ENCODE data around the gene UBE2U.
"Not testable (repeated sequence)": the region's sequence is repeated elsewhere in the genome, so short reads cannot be mapped to it uniquely, and the experiment has no call there.

UBE2U gene

DNA sequence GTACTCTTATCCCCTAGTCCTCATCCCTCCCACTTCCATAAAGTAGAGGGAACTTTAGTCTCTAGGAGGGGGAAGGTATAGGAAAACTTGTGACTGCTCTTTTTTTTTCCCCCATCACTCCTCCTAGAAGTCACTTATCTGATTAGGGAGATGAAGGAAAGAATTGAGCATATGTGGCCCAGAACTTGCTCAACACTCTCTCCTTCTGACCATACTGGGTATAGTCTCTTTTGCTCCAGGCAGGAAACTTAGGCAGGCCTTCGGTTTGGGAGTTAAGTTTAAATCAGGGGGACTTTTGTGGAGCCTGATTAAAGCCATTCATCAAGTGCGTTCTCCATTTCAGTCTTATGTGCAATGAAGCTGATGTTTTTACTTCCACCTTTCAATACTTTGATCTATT lies 5.8 kb downstream of the UBE2U start:
- no peak overlapping the region for H3K27ac ChIP-seq (ENCODE audit: low read depth, low read length)
- no peaks in the 10 kb centered on the region for H3K4me1 ChIP-seq (ENCODE audit: control insufficient read depth in 5 of 5, insufficient read depth in 5 of 5, low read length in 5 of 5)
- no peak overlapping the region for H3K4me3 ChIP-seq (ENCODE audit: low read depth in 1 of 5, low read length in 5 of 5)
- H3K9ac ChIP-seq (ENCODE audit: low read length in 5 of 5): no peak overlapping the region
- H3K27me3 ChIP-seq (ENCODE audit: control insufficient read depth in 5 of 5, insufficient read depth in 4 of 5, low read length in 5 of 5): no peaks in the 10 kb centered on the region
- H3K9me3 ChIP-seq (ENCODE audit: control insufficient read depth in 5 of 5, low read length in 5 of 5): no peaks in the 10 kb centered on the region
- H3K36me3 ChIP-seq (ENCODE audit: control insufficient read depth in 5 of 5, insufficient read depth in 5 of 5, low read length in 5 of 5): no peaks in the 10 kb centered on the region

DNA sequence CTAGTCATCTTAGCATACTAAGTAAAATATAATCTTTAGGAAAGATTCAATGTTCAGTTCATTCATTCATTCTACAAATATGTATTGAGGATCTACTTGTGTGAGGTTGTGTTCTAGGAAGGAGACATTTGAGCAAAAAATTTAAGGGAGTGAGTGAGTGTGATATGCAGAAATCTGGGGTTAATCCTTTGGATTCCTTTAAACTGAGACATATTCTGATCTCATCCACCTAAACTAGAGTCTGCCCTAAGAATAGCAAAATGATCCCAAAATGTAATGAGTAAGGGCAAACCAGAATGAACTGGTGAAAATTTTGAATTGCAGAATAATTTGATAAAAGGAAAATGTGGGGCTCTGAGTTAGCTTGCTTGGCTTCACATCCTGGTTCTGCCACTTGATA lies 8.6 kb downstream of the UBE2U start:
- Histone ChIP-seq H3K9ac (ENCODE audit: low read length in 5 of 5) (no peak overlapping the region), H3K27ac (ENCODE audit: low read depth, low read length) (no peak overlapping the region), H3K4me1 (ENCODE audit: control insufficient read depth in 5 of 5, insufficient read depth in 5 of 5, low read length in 5 of 5) (no peaks in the 10 kb centered on the region), H3K4me3 (ENCODE audit: low read depth in 1 of 5, low read length in 5 of 5) (no peak overlapping the region), H3K36me3 (ENCODE audit: control insufficient read depth in 5 of 5, insufficient read depth in 5 of 5, low read length in 5 of 5) (no peaks in the 10 kb centered on the region), H3K27me3 (ENCODE audit: control insufficient read depth in 5 of 5, insufficient read depth in 4 of 5, low read length in 5 of 5) (no peaks in the 10 kb centered on the region), H3K9me3 (ENCODE audit: control insufficient read depth in 5 of 5, low read length in 5 of 5) (no peaks in the 10 kb centered on the region)

DNA sequence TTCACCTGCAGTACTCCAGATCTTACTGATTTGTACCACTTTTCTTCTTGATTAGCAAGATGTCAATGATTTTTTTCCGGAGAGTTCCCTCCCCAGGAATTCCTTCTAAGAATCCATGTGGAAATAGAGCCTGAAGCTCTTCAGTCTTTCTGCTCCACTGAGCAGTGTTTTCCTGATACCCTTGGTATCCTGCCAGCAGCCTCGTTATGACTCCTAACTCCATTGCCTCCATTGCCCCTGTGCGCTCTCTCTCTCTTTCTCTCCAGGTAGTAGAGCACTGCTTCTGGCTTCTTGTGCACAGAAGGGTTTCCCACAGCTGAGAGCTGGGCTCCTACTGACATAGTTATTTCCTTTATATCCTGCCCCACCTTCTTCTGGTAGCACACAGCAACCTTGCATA lies 12.2 kb downstream of the UBE2U start:
- Histone ChIP-seq H3K4me3 (ENCODE audit: low read depth in 1 of 5, low read length in 5 of 5) (no peak overlapping the region), H3K27ac (ENCODE audit: low read depth, low read length) (no peak overlapping the region), H3K4me1 (ENCODE audit: control insufficient read depth in 5 of 5, insufficient read depth in 5 of 5, low read length in 5 of 5) (no peaks in the 10 kb centered on the region), H3K36me3 (ENCODE audit: control insufficient read depth in 5 of 5, insufficient read depth in 5 of 5, low read length in 5 of 5) (no peaks in the 10 kb centered on the region), H3K27me3 (ENCODE audit: control insufficient read depth in 5 of 5, insufficient read depth in 4 of 5, low read length in 5 of 5) (no peaks in the 10 kb centered on the region), H3K9ac (ENCODE audit: low read length in 5 of 5) (no peak overlapping the region), H3K9me3 (ENCODE audit: control insufficient read depth in 5 of 5, low read length in 5 of 5) (no peaks in the 10 kb centered on the region)

DNA sequence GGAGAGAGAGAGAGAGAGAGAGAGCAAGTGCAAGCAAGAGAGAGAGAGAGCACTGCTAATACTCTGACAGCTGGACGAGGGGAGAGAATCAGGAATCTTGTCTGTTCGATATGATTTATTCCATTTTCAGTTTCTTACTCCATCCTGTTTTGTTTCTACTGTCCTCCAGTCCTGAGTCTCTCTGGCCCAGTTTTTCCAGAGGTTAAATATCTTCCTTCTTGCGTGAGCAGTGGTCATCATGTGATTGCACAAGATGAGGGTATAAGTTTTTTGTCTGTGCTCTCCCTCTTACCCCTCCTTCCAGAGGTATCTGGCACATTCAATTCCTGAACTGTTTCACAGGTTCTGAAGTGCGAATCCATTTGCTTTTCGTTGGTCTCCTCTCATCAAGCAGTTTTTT lies 16.8 kb downstream of the UBE2U start:
- Histone ChIP-seq H3K27ac (ENCODE audit: low read depth, low read length) (no peak overlapping the region), H3K4me3 (ENCODE audit: low read depth in 1 of 5, low read length in 5 of 5) (no peak overlapping the region), H3K9me3 (ENCODE audit: control insufficient read depth in 5 of 5, low read length in 5 of 5) (no peaks in the 10 kb centered on the region), H3K27me3 (ENCODE audit: control insufficient read depth in 5 of 5, insufficient read depth in 4 of 5, low read length in 5 of 5) (no peaks in the 10 kb centered on the region), H3K9ac (ENCODE audit: low read length in 5 of 5) (no peak overlapping the region), H3K4me1 (ENCODE audit: control insufficient read depth in 5 of 5, insufficient read depth in 5 of 5, low read length in 5 of 5) (no peaks in the 10 kb centered on the region), H3K36me3 (ENCODE audit: control insufficient read depth in 5 of 5, insufficient read depth in 5 of 5, low read length in 5 of 5) (no peaks in the 10 kb centered on the region)

DNA sequence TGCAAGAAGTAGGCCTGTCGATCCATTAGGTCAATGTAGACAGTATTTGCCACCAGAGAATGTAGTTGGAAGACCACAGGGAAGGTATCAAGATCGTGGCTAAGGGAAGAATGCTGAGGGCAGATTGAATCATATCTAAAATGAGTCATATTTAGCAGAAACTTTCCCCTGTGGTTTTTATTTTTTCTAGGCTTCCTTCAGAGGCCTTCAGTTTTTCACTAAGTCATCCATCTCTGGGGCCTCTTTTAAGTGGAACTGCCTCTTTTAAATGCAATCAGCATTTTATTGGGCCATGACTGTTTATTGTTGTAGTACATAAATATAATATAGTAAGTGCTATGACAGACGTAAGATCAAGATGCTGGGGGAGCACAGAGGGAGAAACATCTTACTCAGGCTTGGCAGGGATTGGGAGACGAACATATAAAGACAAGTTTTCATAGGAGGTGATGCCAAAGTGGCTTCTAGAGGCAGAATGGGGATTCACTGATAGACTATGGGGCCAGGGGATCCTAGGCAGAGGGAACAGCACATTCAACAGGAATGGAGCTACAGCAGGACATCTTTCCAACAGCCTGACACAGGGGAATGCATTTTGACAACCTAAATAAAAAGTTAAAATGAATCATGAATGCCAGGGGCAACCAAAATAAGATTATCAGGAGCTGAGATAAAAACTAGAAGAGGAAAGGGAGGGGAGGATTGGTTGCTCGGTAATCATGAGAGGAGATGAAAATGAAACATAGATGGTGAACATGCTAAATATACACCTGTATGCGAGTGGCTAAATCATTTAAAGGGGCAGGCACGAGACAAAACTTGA lies 20.1 kb downstream of the UBE2U start:
- no peak overlapping the region for H3K9ac ChIP-seq (ENCODE audit: low read length in 5 of 5)
- H3K36me3 ChIP-seq (ENCODE audit: control insufficient read depth in 5 of 5, insufficient read depth in 5 of 5, low read length in 5 of 5): no peaks in the 10 kb centered on the region
- H3K4me3 ChIP-seq (ENCODE audit: low read depth in 1 of 5, low read length in 5 of 5): no peak overlapping the region
- no peak overlapping the region for H3K27ac ChIP-seq (ENCODE audit: low read depth, low read length)
- H3K27me3 ChIP-seq (ENCODE audit: control insufficient read depth in 5 of 5, insufficient read depth in 4 of 5, low read length in 5 of 5): no peaks in the 10 kb centered on the region
- no peaks in the 10 kb centered on the region for H3K9me3 ChIP-seq (ENCODE audit: control insufficient read depth in 5 of 5, low read length in 5 of 5)
- no peaks in the 10 kb centered on the region for H3K4me1 ChIP-seq (ENCODE audit: control insufficient read depth in 5 of 5, insufficient read depth in 5 of 5, low read length in 5 of 5)

DNA sequence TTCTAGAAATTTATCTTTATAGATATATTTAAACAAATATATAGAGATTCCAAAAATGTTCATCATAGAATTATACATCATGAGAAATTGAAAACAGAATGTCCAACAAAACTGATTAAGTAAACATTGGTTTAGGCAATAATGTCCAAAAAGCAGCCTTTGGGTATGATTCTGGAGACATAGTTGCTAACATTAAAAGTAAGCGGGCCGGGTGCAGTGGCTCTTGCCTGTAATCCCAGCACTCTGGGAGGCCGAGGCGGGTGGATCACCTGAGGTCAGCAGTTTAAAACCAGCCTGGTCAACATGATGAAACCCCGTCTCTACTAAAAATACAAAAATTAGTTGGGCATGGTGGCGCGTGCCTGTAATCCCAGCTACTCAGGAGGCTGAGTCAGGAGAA lies 20.8 kb downstream of the UBE2U start:
- H3K36me3 ChIP-seq (ENCODE audit: control insufficient read depth in 5 of 5, insufficient read depth in 5 of 5, low read length in 5 of 5); H3K4me3 ChIP-seq (ENCODE audit: low read depth in 1 of 5, low read length in 5 of 5); H3K9ac ChIP-seq (ENCODE audit: low read length in 5 of 5); H3K27ac ChIP-seq (ENCODE audit: low read depth, low read length); H3K27me3 ChIP-seq (ENCODE audit: control insufficient read depth in 5 of 5, insufficient read depth in 4 of 5, low read length in 5 of 5); H3K9me3 ChIP-seq (ENCODE audit: control insufficient read depth in 5 of 5, low read length in 5 of 5); H3K4me1 ChIP-seq (ENCODE audit: control insufficient read depth in 5 of 5, insufficient read depth in 5 of 5, low read length in 5 of 5): not testable (repeated sequence)

DNA sequence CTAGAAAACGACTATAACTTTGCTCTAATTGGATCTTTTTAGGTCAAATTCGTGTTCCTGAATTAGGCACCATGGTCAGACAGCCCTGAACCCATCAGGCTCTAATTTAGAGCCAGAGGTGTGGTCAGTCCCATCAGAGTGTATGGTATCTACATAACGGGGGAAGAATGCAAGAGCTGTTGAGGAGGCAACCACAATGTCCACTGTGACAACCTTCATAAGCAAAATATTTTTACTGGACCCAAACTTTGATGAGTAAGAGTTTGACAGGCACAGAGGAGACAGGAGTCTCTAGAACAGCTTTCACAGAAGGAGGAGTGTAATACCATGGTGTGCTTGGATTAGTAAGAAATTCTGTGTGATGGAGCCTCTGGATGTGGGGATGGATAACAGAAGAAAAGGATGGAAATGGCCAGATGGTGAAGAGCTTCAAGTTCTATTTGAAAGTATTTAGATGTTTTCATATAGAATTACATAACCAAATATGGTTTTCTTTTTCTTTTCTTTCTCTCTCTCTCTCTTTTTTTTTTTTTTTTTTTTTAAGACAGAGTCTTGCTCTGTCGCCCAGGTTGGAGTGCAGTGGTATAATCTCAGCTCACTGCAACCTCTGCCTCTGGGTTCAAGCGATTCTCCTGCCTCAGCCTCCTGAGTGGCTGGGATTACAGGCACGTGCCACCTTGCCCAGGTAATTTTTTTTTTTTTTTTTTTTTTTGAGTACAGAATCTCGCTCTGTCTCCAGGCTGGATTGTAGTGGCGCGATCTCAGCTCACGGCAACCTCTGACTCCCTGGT lies 24.9 kb downstream of the UBE2U start:
- Histone ChIP-seq H3K27ac (ENCODE audit: low read depth, low read length) (no peak overlapping the region), H3K27me3 (ENCODE audit: control insufficient read depth in 5 of 5, insufficient read depth in 4 of 5, low read length in 5 of 5) (no peaks in the 10 kb centered on the region)

DNA sequence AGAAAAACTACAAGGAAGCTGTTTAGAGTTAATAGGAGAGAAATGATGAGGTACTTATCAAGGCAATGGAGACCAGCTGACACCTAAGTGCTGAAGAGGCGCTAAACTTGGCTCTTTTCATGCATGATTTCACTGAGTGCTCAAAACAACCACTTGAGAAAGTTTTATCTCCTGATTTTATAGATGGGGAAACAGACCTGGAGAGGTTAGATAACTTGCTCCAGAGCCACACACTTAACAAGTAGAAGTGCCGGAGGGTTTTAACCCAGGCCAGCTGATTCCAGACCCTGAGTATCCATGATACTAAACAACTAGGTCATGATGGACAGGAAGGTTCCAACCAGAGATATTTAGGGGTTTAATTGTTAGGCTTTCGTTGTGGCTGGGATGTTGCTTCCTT lies 25.9 kb downstream of the UBE2U start:
- Histone ChIP-seq H3K9me3 (ENCODE audit: control insufficient read depth in 5 of 5, low read length in 5 of 5) (no peaks in the 10 kb centered on the region), H3K9ac (ENCODE audit: low read length in 5 of 5) (no peak overlapping the region), H3K36me3 (ENCODE audit: control insufficient read depth in 5 of 5, insufficient read depth in 5 of 5, low read length in 5 of 5) (no peaks in the 10 kb centered on the region), H3K4me1 (ENCODE audit: control insufficient read depth in 5 of 5, insufficient read depth in 5 of 5, low read length in 5 of 5) (no peaks in the 10 kb centered on the region), H3K27ac (ENCODE audit: low read depth, low read length) (no peak overlapping the region), H3K4me3 (ENCODE audit: low read depth in 1 of 5, low read length in 5 of 5) (no peak overlapping the region), H3K27me3 (ENCODE audit: control insufficient read depth in 5 of 5, insufficient read depth in 4 of 5, low read length in 5 of 5) (no peaks in the 10 kb centered on the region)

More for the DNA sequence above, 24.9 kb downstream of the UBE2U start:
- Histone ChIP-seq H3K9me3 (ENCODE audit: control insufficient read depth in 5 of 5, low read length in 5 of 5) (no peaks in the 10 kb centered on the region), H3K9ac (ENCODE audit: low read length in 5 of 5) (no peak overlapping the region), H3K4me1 (ENCODE audit: control insufficient read depth in 5 of 5, insufficient read depth in 5 of 5, low read length in 5 of 5) (no peaks in the 10 kb centered on the region), H3K36me3 (ENCODE audit: control insufficient read depth in 5 of 5, insufficient read depth in 5 of 5, low read length in 5 of 5) (no peaks in the 10 kb centered on the region), H3K4me3 (ENCODE audit: low read depth in 1 of 5, low read length in 5 of 5) (no peak overlapping the region)

DNA sequence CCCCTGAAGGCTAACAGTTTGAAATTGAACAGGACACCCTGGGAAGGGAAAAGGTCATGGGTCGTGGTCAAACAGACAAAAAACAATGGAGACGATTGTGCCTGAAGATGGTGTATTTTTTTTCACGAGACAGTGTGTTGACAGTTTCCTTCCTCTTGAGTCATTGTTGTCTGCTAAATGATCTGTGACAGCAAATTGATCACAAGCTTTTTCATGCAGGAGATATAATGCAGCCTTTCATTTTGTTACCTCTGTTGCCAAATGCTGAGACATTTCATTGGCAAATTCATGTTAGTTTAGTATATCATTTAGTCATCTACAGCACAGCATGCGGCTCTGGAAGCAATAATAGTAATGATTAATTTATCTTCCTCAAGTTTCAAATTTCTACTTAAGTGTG lies 27.7 kb downstream of the UBE2U start:
- Histone ChIP-seq H3K36me3 (ENCODE audit: control insufficient read depth in 5 of 5, insufficient read depth in 5 of 5, low read length in 5 of 5) (no peaks in the 10 kb centered on the region), H3K4me1 (ENCODE audit: control insufficient read depth in 5 of 5, insufficient read depth in 5 of 5, low read length in 5 of 5) (no peaks in the 10 kb centered on the region), H3K27ac (ENCODE audit: low read depth, low read length) (no peak overlapping the region), H3K9me3 (ENCODE audit: control insufficient read depth in 5 of 5, low read length in 5 of 5) (no peaks in the 10 kb centered on the region), H3K4me3 (ENCODE audit: low read depth in 1 of 5, low read length in 5 of 5) (no peak overlapping the region), H3K9ac (ENCODE audit: low read length in 5 of 5) (no peak overlapping the region), H3K27me3 (ENCODE audit: control insufficient read depth in 5 of 5, insufficient read depth in 4 of 5, low read length in 5 of 5) (no peaks in the 10 kb centered on the region)

DNA sequence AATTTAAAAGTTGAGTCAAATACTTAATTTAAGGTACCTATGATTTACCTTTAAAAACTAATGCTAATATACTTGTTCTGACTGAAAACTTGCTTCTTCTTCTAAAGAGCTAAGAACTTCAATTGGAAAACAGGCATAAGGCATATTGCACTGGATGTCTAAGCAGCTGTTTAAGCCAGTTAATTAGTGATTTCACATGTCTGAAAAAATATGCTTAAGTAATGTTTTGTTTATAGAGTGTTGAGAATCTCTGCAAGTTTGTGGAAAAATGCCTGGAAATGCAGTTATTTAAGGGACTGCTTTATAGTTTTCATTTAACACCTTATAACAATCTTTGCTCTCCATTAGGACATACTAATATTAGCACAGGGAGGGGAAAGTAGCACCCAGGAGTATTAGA lies 28.2 kb downstream of the UBE2U start:
- Histone ChIP-seq H3K27me3 (ENCODE audit: control insufficient read depth in 5 of 5, insufficient read depth in 4 of 5, low read length in 5 of 5) (no peaks in the 10 kb centered on the region), H3K4me3 (ENCODE audit: low read depth in 1 of 5, low read length in 5 of 5) (no peak overlapping the region), H3K9ac (ENCODE audit: low read length in 5 of 5) (no peak overlapping the region), H3K9me3 (ENCODE audit: control insufficient read depth in 5 of 5, low read length in 5 of 5) (no peaks in the 10 kb centered on the region), H3K36me3 (ENCODE audit: control insufficient read depth in 5 of 5, insufficient read depth in 5 of 5, low read length in 5 of 5) (no peaks in the 10 kb centered on the region), H3K4me1 (ENCODE audit: control insufficient read depth in 5 of 5, insufficient read depth in 5 of 5, low read length in 5 of 5) (no peaks in the 10 kb centered on the region), H3K27ac (ENCODE audit: low read depth, low read length) (no peak overlapping the region)
